DMS79 (cell line): ENCODE results near the gene JMJD8.

Experiments used
- DNase-seq: peaks from one replicate; lab custom pipeline; 2025; lab: John Stamatoyannopoulos, UW

Gene JMJD8

GRCh38 chr16:676913-677312 lies 7.2 kb downstream of the JMJD8 start:
- DNase-seq = peak; percentile 92

- no peak for DNase-seq
These were observed 7.6 kb downstream of the JMJD8 start for GRCh38 chr16:676565-676902.

GRCh38 chr16:675884-676564 lies 8.1 kb downstream of the JMJD8 start:
- DNase-seq = no peak

- no peak for DNase-seq
These were observed 8.9 kb downstream of the JMJD8 start, which contains the start of gene RHBDL1 for GRCh38 chr16:674968-675883. TSS of gene RHBDL1 (plus strand) at chr16:675671. CDS start at chr16:675791, 120 bp downstream.

GRCh38 chr16:674214-674881 lies 9.8 kb downstream of the JMJD8 start:
- no peak for DNase-seq

- no peak for DNase-seq
These were observed 10.6 kb downstream of the JMJD8 start for GRCh38 chr16:673399-673991.

- no peak for DNase-seq
These were observed 11.3 kb downstream of the JMJD8 start for GRCh38 chr16:672851-673250.

GRCh38 chr16:672371-672770 lies 11.8 kb downstream of the JMJD8 start:
- no peak for DNase-seq

GRCh38 chr16:671353-672131 lies 12.6 kb downstream of the JMJD8 start:
- DNase-seq = no peak

- no peak for DNase-seq
These were observed 13.4 kb downstream of the JMJD8 start for GRCh38 chr16:670485-671352.

GRCh38 chr16:669666-670065 lies 14.5 kb downstream of the JMJD8 start:
- DNase-seq = no peak

- no peak for DNase-seq
These were observed 15.5 kb downstream of the JMJD8 start for GRCh38 chr16:668519-669171.

GRCh38 chr16:667780-668518 lies 16.2 kb downstream of the JMJD8 start, which contains the start of gene RHOT2:
TSS of gene RHOT2 (plus strand) at chr16:668132. CDS start at chr16:668200, 68 bp downstream.
- DNase-seq = peak; percentile 68

GRCh38 chr16:667113-667779 lies 16.9 kb downstream of the JMJD8 start:
- peak; percentile 25 for DNase-seq

- no peak for DNase-seq
These were observed 17.6 kb downstream of the JMJD8 start for GRCh38 chr16:666572-666971.

GRCh38 chr16:662597-662996 lies 21.5 kb downstream of the JMJD8 start:
- no peak for DNase-seq

GRCh38 chr16:662095-662494 lies 22.0 kb downstream of the JMJD8 start:
- DNase-seq = no peak

GRCh38 chr16:661184-661821 lies 22.8 kb downstream of the JMJD8 start:
- DNase-seq = no peak
